CD4-positive, alpha-beta T cell (primary cell): ENCODE measurements around the gene RERE. TPM values are rescaled to one million over a fixed set of nuclear protein-coding genes. Genes with fewer than 3 reads are reported as not detected.

Experiments used
- ATAC-seq: fragments of 200-7000 bp; cut with Tn5 transposase; one replicate; pipeline ENCODE4 v1.10.0; 2022; ENCODE audit warnings: mild to moderate bottlenecking; ENCODE audit not compliant: poor library complexity
- CTCF ChIA-PET: fragments of 350-600 bp; sonication (Branson Sonifier 250); formaldehyde crosslinking; loops from one replicate; lab custom pipeline; 2021; ENCODE audit warnings: antibody characterized with exemption, inconsistent platforms; lab: Charles Lee
- POLR2A ChIA-PET: fragments of 350-600 bp; sonication (Branson Sonifier 250); formaldehyde crosslinking; loops from one replicate; lab custom pipeline; 2021; ENCODE audit warnings: antibody characterized with exemption, inconsistent platforms; lab: Charles Lee
- DNase-seq, 14 experiments: peaks; one replicate each; pipeline ENCODE4 v3.0.0-alpha.2; 2013 to 2020; ENCODE audit warnings: mixed read lengths in 2 of 14
- H3K27ac ChIP-seq, 2 donors: one replicate each; pipeline versions ENCODE4 v1.5.1 to v1.7.0; 2013; ENCODE audit warnings: low read length in 2 of 2, low read depth in 1 of 2, mild to moderate bottlenecking in 1 of 2
- H3K27me3 ChIP-seq, 2 experiments: 1 replicate in 1 of 2; 2 replicates in 1 of 2; pipeline versions ENCODE4 v1.6.1 to v1.7.0; 2013; ENCODE audit warnings: low read length in 2 of 2, control low read depth in 1 of 2, mild to moderate bottlenecking in 1 of 2, moderate library complexity in 1 of 2; ENCODE audit not compliant: insufficient read depth in 2 of 2, control insufficient read depth in 1 of 2
- H3K36me3 ChIP-seq: one replicate; pipeline ENCODE4 v1.6.1; 2013; ENCODE audit warnings: low read length, control low read depth; ENCODE audit not compliant: insufficient read depth
- H3K4me1 ChIP-seq: one replicate; pipeline ENCODE4 v1.6.1; 2013; ENCODE audit warnings: low read length, control low read depth; ENCODE audit not compliant: insufficient read depth
- H3K4me3 ChIP-seq: one replicate; pipeline ENCODE4 v1.5.1; 2013; ENCODE audit warnings: mild to moderate bottlenecking, low read length, moderate library complexity
- H3K9me3 ChIP-seq, 2 experiments: 1 replicate in 1 of 2; 2 replicates in 1 of 2; pipeline versions ENCODE4 v1.6.1 to v1.7.0; 2013; ENCODE audit warnings: low read length in 2 of 2, mild to moderate bottlenecking in 2 of 2, control low read depth in 1 of 2, moderate library complexity in 1 of 2; ENCODE audit not compliant: control insufficient read depth in 1 of 2, insufficient read depth in 1 of 2
- H3K27ac Mint-ChIP-seq: one replicate; pipeline ENCODE4 v1.8.0; 2020; ENCODE audit warnings: mixed read lengths
- H3K27me3 Mint-ChIP-seq: one replicate; pipeline ENCODE4 v1.8.0; 2021; ENCODE audit warnings: mixed read lengths
- H3K36me3 Mint-ChIP-seq: one replicate; pipeline ENCODE4 v1.8.0; 2021; ENCODE audit warnings: low read depth, mixed read lengths
- H3K4me1 Mint-ChIP-seq: one replicate; pipeline ENCODE4 v1.8.0; 2021; ENCODE audit warnings: low read depth, mixed read lengths
- H3K4me3 Mint-ChIP-seq: one replicate; pipeline ENCODE4 v1.8.0; 2020; ENCODE audit warnings: mild to moderate bottlenecking, mixed read lengths
- H3K9me3 Mint-ChIP-seq: one replicate; pipeline ENCODE4 v1.8.0; 2020; ENCODE audit warnings: mixed read lengths
- CTCF ChIP-seq: fragments of 200-600 bp; IDR thresholded peaks from one replicate; pipeline ENCODE4 v1.8.0; 2022; ENCODE audit warnings: antibody characterized with exemption, mild to moderate bottlenecking
- intact Hi-C, 2 experiments: fragments of 100-400 bp; cut with DNase I in 1 of 2; cut with micrococcal nuclease in 1 of 2; formaldehyde crosslinking; loops; one replicate each; pipeline versions ENCODE4 v1.15.1 to v1.9.0; 2023 to 2025; cut with DNase I, micrococcal nuclease
- total RNA-seq, 174 experiments: library from RNA in 2 of 174; stranded (reverse) in 2 of 174; gene quantifications; one replicate each; pipeline ENCODE4 v1.2.3 and lab custom pipeline; 2021 to 2026

Gene RERE
- total RNA-seq, 2 experiments from 2014 or later = 78.4 to 84.0 TPM

- peak overlapping the region in 1 of 2 donors; percentile 13 for H3K27ac ChIP-seq
- H3K9me3 ChIP-seq = no peaks in the 10 kb centered on the region
- no peaks in the 10 kb centered on the region for H3K27me3 ChIP-seq
- ATAC-seq (no peak), DNase-seq (no peak)
- no peak overlapping the region for H3K4me3 ChIP-seq
- Mint-ChIP-seq H3K36me3 (peaks cover 78% of the 10 kb centered on the region), H3K4me3 (no peak overlapping the region), H3K27ac (no peak overlapping the region), H3K4me1 (peaks cover 19% of the 10 kb centered on the region), H3K27me3 (no peaks in the 10 kb centered on the region), H3K9me3 (no peaks in the 10 kb centered on the region)
- no peak for TF ChIP-seq CTCF
- H3K36me3 ChIP-seq = peaks cover 74% of the 10 kb centered on the region
- intact Hi-C loops = no loop called here
- ChIA-PET POLR2A (no interaction called here), CTCF (no interaction called here)
- H3K4me1 ChIP-seq = peaks cover 9% of the 10 kb centered on the region
Observed at GRCh38 chr1:8364528-8365442, 452.7 kb downstream of the RERE start.

GRCh38 chr1:8363767-8364301 lies 453.6 kb downstream of the RERE start:
- Mint-ChIP-seq H3K4me3 (no peak overlapping the region), H3K27me3 (no peaks in the 10 kb centered on the region), H3K27ac (no peak overlapping the region), H3K36me3 (peaks cover 80% of the 10 kb centered on the region), H3K4me1 (peaks cover 11% of the 10 kb centered on the region), H3K9me3 (no peaks in the 10 kb centered on the region)
- Histone ChIP-seq H3K27ac (peak overlapping the region in 1 of 2 donors; percentile 13), H3K9me3 (no peaks in the 10 kb centered on the region), H3K27me3 (no peaks in the 10 kb centered on the region), H3K4me3 (no peak overlapping the region), H3K4me1 (peaks cover 8% of the 10 kb centered on the region), H3K36me3 (peaks cover 84% of the 10 kb centered on the region)
- intact Hi-C loops = no loop called here
- ATAC-seq (no peak), DNase-seq (no peak)
- ChIA-PET CTCF (no interaction called here), POLR2A (no interaction called here)
- no peak for TF ChIP-seq CTCF

GRCh38 chr1:8363186-8363766 lies 454.2 kb downstream of the RERE start:
- Histone ChIP-seq H3K36me3 (peaks cover 89% of the 10 kb centered on the region), H3K27me3 (no peaks in the 10 kb centered on the region), H3K4me3 (no peak overlapping the region), H3K9me3 (no peaks in the 10 kb centered on the region), H3K4me1 (peaks cover 6% of the 10 kb centered on the region), H3K27ac (no peak overlapping the region)
- H3K4me1 Mint-ChIP-seq = peaks cover 11% of the 10 kb centered on the region
- DNase-seq (no peak), ATAC-seq (no peak)
- TF ChIP-seq CTCF = no peak
- no peak overlapping the region for H3K4me3 Mint-ChIP-seq
- CTCF ChIA-PET = no interaction called here
- H3K9me3 Mint-ChIP-seq = no peaks in the 10 kb centered on the region
- H3K27me3 Mint-ChIP-seq = no peaks in the 10 kb centered on the region
- peaks cover 86% of the 10 kb centered on the region for H3K36me3 Mint-ChIP-seq
- intact Hi-C loops = no loop called here
- POLR2A ChIA-PET = no interaction called here
- no peak overlapping the region for H3K27ac Mint-ChIP-seq
